K562 (cell line): ENCODE results near the gene PBXIP1. TPM values are rescaled to one million over a fixed set of nuclear protein-coding genes. Genes with fewer than 3 reads are reported as not detected.
A peak's percentile ranks its signal among the peaks of the same experiment; 100 is the strongest.

Source experiments
- EP300 ChIP-seq: IDR thresholded peaks from 2 replicates; pipeline ENCODE4 v1.6.1; 2012; ENCODE audit warnings: low read length, improper control_type of control experiment
- FOSL1 ChIP-seq: fragments of 200-800 bp; sonication (Bioruptor generic); conservative IDR thresholded peaks from 2 replicates; pipeline ENCODE4 v1.6.1; 2016; ENCODE audit warnings: missing genetic modification characterization, missing compliant biosample characterization
- HDGF ChIP-seq: fragments of 450-650 bp; IDR thresholded peaks from 2 replicates; pipeline ENCODE4 v1.6.1; 2016
- HMBOX1 ChIP-seq: sonication (generic); IDR thresholded peaks from 2 replicates; pipeline ENCODE4 v1.6.1; 2016
- HMGN3 ChIP-seq: IDR thresholded peaks from 2 replicates; pipeline ENCODE4 v1.6.1; 2011; ENCODE audit warnings: borderline replicate concordance, low read depth, mild to moderate bottlenecking, mixed read lengths, low read length; ENCODE audit not compliant: insufficient read length; ENCODE audit errors: extremely low read depth
- JUN ChIP-seq, 2 experiments: sonication (generic) in 1 of 2; formaldehyde crosslinking in 1 of 2; IDR thresholded peaks; 2 replicates each; pipeline versions ENCODE4 v1.6.1 to v1.8.0; 2012 to 2022; ENCODE audit warnings: borderline replicate concordance in 2 of 2, mild to moderate bottlenecking in 2 of 2, improper control_type of control experiment in 1 of 2, low read depth in 1 of 2, low read length in 1 of 2, missing genetic modification reagents in 1 of 2
- NKRF ChIP-seq: fragments of 450-650 bp; IDR thresholded peaks from 2 replicates; pipeline ENCODE4 v1.6.1; 2016; ENCODE audit warnings: borderline replicate concordance
- PBX2 ChIP-seq, 2 experiments: IDR thresholded peaks in 1 of 2; conservative IDR thresholded peaks in 1 of 2; 2 replicates each; pipeline ENCODE4 v1.6.1; 2016; ENCODE audit warnings: low read depth in 2 of 2, mild to moderate bottlenecking in 1 of 2, missing compliant biosample characterization in 1 of 2, missing genetic modification characterization in 1 of 2, moderate library complexity in 1 of 2
- SMARCA5 ChIP-seq: fragments of 450-650 bp; IDR thresholded peaks from 2 replicates; pipeline ENCODE4 v1.6.1; 2016
- TAF1 ChIP-seq: IDR thresholded peaks from 2 replicates; pipeline ENCODE4 v1.6.1; 2011; ENCODE audit warnings: mild to moderate bottlenecking, low read length, moderate library complexity; ENCODE audit not compliant: insufficient read depth, control insufficient read depth, severe bottlenecking; ENCODE audit errors: extremely low read depth
- THRAP3 ChIP-seq: fragments of 450-650 bp; IDR thresholded peaks from 2 replicates; pipeline ENCODE4 v1.6.1; 2016; ENCODE audit warnings: mild to moderate bottlenecking, inconsistent platforms, borderline replicate concordance
- ZNF512 ChIP-seq: IDR thresholded peaks from 2 replicates; pipeline ENCODE4 v1.6.1; 2016; ENCODE audit warnings: missing genetic modification characterization, missing compliant biosample characterization
- ZNF518B ChIP-seq: fragments of 250-450 bp; sonication (Bioruptor Pico); IDR thresholded peaks from 2 replicates; pipeline ENCODE4 v1.5.0; 2021; ENCODE audit warnings: mild to moderate bottlenecking, moderate library complexity
- ZNF589 ChIP-seq: fragments of 200-800 bp; sonication (Bioruptor generic); IDR thresholded peaks from 2 replicates; pipeline ENCODE4 v1.6.1; 2016; ENCODE audit warnings: low read depth, missing genetic modification characterization, missing compliant biosample characterization
- polyA plus RNA-seq, 8 experiments: library from polyadenylated mRNA; depleted of rRNA in 4 of 8; stranded (reverse) in 5 of 8; unstranded in 3 of 8; fragments of >200 nt; fragmentation: Nextera tagmentation in 2 of 8; fragmentation: Illumina TruSeq in 1 of 8; extraction: Ambion mirVana in 2 of 8; extraction: Trizol in 1 of 8; gene quantifications; 2 replicates each; pipeline versions ENCODE4 v1.2.1 to v1.2.3, GENCODE V29; 2011 to 2014; ENCODE audit warnings: inconsistent platforms in 1 of 8, missing spikeins in 1 of 8
- total RNA-seq, 7 experiments: library from RNA; depleted of rRNA in 6 of 7; stranded (reverse); fragments of >200 nt in 6 of 7; fragmentation: Illumina TruSeq in 2 of 7; extraction: Trizol in 2 of 7; gene quantifications; 2 replicates each; pipeline versions ENCODE4 v1.2.1 to v1.2.3, GENCODE V29; 2011 to 2021; ENCODE audit warnings: low replicate concordance in 1 of 7

Gene PBXIP1
- total and polyA plus RNA-seq, 9 of the 15 experiments (the other 6 are each of a cell fraction or from before 2014, with no cell fraction given), result 0.13 to 8.3 (median 5.8) TPM

GRCh38 chr1:155004352-155005075 lies 48.6 kb upstream of the PBXIP1 start (continued):
- no peak for TF ChIP-seq PBX2 (CRISPR knock-in tag; IDR thresholded peaks at IDR 0.05; ENCODE audit: low read depth)
- no peak for TF ChIP-seq PBX2 (tag; conservative IDR thresholded peaks at IDR 0.05; ENCODE audit: low read depth)
- TF ChIP-seq JUN (IDR thresholded peaks at IDR 0.05; ENCODE audit: borderline replicate concordance, low read depth, low read length), result no peak
- no peak for TF ChIP-seq JUN (CRISPR knock-in tag; IDR thresholded peaks at IDR 0.05; ENCODE audit: borderline replicate concordance)
- no peak for TF ChIP-seq TAF1
- 0 out of 2 replicates have a peak, but pooled peaks have one; percentile 10 for TF ChIP-seq HMBOX1
- TF ChIP-seq EP300, result no peak
- no peak for TF ChIP-seq ZNF512 (tag)
- peak; percentile 48; the same call in 1 of the 2 replicates for TF ChIP-seq SMARCA5
- no peak for TF ChIP-seq FOSL1 (tag)
- TF ChIP-seq ZNF589, result peak; percentile 11; the same call in 1 of the 2 replicates
- TF ChIP-seq HDGF, result 0 out of 2 replicates have a peak, but pooled peaks have one; percentile 54
- TF ChIP-seq THRAP3, result no peak
- no peak for TF ChIP-seq ZNF518B
- TF ChIP-seq HMGN3, result no peak
- TF ChIP-seq NKRF, result no peak
